Measurements from ENCODE around the gene OR6B1. TPM values are rescaled to one million over a fixed set of nuclear protein-coding genes. Genes with fewer than 3 reads are reported as not detected.

Gene OR6B1
- total and polyA plus RNA-seq, 2 donors (not counting 3 experiments of a cell fraction or from before 2014, with no cell fraction given) = not detected

DNA sequence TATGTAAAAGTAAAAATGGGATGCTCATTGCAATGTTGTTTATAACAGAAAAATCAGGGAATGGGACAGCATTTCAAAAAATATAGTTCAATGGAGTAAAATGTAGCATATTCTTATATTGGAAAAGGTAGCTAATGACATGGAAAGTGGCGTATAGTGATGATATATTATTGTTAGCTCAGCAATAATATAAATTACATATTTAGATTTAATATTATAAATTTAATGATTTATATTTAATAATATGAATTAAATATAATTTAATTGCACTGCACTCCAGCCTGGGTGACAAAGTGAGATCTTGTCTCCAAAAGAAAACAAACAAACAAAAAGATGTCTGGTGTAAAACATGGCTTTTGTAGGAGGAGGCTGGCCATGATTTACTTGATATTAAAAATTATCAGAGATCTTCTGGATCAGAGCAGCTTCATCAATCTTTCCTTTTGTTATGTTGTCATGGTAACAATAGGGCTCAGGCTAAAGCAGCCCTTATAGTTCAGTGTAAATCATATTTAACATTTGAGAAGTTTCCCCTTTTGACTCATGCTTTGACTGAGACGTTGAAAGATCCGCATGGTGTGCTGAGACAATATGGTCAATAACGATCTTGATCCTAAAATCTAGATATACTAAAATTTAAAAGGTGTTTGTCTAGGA lies 23.2 kb downstream of the OR6B1 start:
- no peak for TF ChIP-seq FOS (IDR thresholded peaks at IDR 0.05; ENCODE audit: borderline replicate concordance, insufficient read depth, low read length)
- TF ChIP-seq, protein P1, sequence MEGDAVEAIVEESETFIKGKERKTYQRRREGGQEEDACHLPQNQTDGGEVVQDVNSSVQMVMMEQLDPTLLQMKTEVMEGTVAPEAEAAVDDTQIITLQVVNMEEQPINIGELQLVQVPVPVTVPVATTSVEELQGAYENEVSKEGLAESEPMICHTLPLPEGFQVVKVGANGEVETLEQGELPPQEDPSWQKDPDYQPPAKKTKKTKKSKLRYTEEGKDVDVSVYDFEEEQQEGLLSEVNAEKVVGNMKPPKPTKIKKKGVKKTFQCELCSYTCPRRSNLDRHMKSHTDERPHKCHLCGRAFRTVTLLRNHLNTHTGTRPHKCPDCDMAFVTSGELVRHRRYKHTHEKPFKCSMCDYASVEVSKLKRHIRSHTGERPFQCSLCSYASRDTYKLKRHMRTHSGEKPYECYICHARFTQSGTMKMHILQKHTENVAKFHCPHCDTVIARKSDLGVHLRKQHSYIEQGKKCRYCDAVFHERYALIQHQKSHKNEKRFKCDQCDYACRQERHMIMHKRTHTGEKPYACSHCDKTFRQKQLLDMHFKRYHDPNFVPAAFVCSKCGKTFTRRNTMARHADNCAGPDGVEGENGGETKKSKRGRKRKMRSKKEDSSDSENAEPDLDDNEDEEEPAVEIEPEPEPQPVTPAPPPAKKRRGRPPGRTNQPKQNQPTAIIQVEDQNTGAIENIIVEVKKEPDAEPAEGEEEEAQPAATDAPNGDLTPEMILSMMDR (IDR thresholded peaks at IDR 0.05; ENCODE audit: extremely low read depth in 1 of 2, insufficient read depth in 1 of 2, low read depth in 1 of 2, low read length in 2 of 2) = no peak
- no peak for TF ChIP-seq POLR2AphosphoS5 (IDR thresholded peaks at IDR 0.05; ENCODE audit: insufficient read depth, low read depth, low read length)
- TF ChIP-seq JUN (IDR thresholded peaks at IDR 0.05; ENCODE audit: borderline replicate concordance, insufficient read depth, insufficient read length, low read depth) = no peak
- no peak for TF ChIP-seq POLR2A (IDR thresholded peaks at IDR 0.05; ENCODE audit: low read depth, low read length)
- TF ChIP-seq, protein P2, sequence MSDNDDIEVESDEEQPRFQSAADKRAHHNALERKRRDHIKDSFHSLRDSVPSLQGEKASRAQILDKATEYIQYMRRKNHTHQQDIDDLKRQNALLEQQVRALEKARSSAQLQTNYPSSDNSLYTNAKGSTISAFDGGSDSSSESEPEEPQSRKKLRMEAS (IDR thresholded peaks at IDR 0.05; ENCODE audit: insufficient read depth, insufficient read length) = no peak
- TF ChIP-seq MYC (IDR thresholded peaks at IDR 0.05; ENCODE audit: low read depth, low read length) = no peak
- TF ChIP-seq EZH2 (IDR thresholded peaks at IDR 0.05; ENCODE audit: borderline replicate concordance, low read depth, low read length, severe bottlenecking) = no peak
- H3K4me1 ChIP-seq (ENCODE audit: control insufficient read depth, extremely low read depth, insufficient read depth, low read length) = no peaks in the 10 kb centered on the region
- no peak for FAIRE-seq
- no peak overlapping the region for H3K4me3 ChIP-seq (replicated peaks in 1 of 3; ENCODE audit: insufficient read depth in 1 of 3, low read depth in 1 of 3, low read length in 3 of 3)
- no peaks in the 10 kb centered on the region for H3K9me1 ChIP-seq (replicated peaks; ENCODE audit: control insufficient read depth, extremely low read depth, insufficient read depth, low read length)
- ChIA-PET POLR2A (no interaction called here), CTCF (interaction anchor here (2.0 kb wide), 1 partner anchor 286 kb away, joined by 6 read pairs; no protein-coding TSS in a partner anchor)
- no peak for DNase-seq (ENCODE audit: low read depth, low spot score)
- H3K9me3 ChIP-seq (replicated peaks; ENCODE audit: control insufficient read depth, insufficient read depth, low read length) = no peaks in the 10 kb centered on the region
- H3K27ac ChIP-seq (ENCODE audit: insufficient read depth, low read depth, low read length) = no peak overlapping the region
- H3K79me2 ChIP-seq (ENCODE audit: control insufficient read depth, insufficient read depth, low read length) = no peaks in the 10 kb centered on the region
- BruUV-seq (replicated peaks) = no TSS peak
- H3K9ac ChIP-seq (replicated peaks; ENCODE audit: extremely low read depth, insufficient read depth, low read length) = no peak overlapping the region
- dilution Hi-C loops (cut with MboI; ENCODE audit: extremely low pct_ligation_motif_present, low sequenced_read_pairs) (no loop called here), intact Hi-C loops (cut with micrococcal nuclease) (no loop called here)
- no peaks in the 10 kb centered on the region for H3K36me3 ChIP-seq (ENCODE audit: control insufficient read depth in 2 of 2, extremely low read depth in 1 of 2, insufficient read depth in 2 of 2, low read length in 2 of 2)
- H2AFZ ChIP-seq (ENCODE audit: low read depth, low read length) = no peak overlapping the region
- no peak overlapping the region for H3K4me2 ChIP-seq (ENCODE audit: insufficient read depth, low read length)
- H3K27me3 ChIP-seq (ENCODE audit: control insufficient read depth in 2 of 2, insufficient read depth in 2 of 2, low read length in 2 of 2) = no peaks in the 10 kb centered on the region
- H4K20me1 ChIP-seq (replicated peaks; ENCODE audit: control insufficient read depth, extremely low read depth, insufficient read depth, low read length) = no peaks in the 10 kb centered on the region
